ENCODE measurements around the gene TMEM178B.
A peak's percentile ranks its signal among the peaks of the same experiment; 100 is the strongest.

TMEM178B gene

DNA sequence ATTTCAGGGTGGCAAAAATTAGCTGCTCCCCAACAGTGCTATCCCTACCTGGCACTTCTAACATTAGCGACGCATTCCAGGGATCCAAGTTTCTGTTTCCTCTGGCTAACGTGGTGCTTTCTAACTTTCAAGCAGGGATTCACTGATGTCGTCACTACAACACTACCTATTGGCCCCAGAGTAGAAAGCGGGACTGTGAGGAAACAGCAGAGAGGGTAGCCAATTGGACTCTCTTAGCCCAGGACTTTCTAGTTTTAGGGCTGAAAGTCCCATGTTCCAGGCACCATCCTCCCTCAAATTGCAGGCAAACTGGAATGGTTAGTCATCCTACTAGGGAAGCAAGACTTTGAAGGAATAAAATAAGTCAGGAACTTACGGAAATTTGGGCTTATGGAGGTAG lies 388.1 kb downstream of the TMEM178B start:
- TF ChIP-seq, protein P1, sequence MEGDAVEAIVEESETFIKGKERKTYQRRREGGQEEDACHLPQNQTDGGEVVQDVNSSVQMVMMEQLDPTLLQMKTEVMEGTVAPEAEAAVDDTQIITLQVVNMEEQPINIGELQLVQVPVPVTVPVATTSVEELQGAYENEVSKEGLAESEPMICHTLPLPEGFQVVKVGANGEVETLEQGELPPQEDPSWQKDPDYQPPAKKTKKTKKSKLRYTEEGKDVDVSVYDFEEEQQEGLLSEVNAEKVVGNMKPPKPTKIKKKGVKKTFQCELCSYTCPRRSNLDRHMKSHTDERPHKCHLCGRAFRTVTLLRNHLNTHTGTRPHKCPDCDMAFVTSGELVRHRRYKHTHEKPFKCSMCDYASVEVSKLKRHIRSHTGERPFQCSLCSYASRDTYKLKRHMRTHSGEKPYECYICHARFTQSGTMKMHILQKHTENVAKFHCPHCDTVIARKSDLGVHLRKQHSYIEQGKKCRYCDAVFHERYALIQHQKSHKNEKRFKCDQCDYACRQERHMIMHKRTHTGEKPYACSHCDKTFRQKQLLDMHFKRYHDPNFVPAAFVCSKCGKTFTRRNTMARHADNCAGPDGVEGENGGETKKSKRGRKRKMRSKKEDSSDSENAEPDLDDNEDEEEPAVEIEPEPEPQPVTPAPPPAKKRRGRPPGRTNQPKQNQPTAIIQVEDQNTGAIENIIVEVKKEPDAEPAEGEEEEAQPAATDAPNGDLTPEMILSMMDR (IDR thresholded peaks at IDR 0.05; ENCODE audit: low read depth, low read length, missing control alignments): no peak
- H3K4me3 ChIP-seq (ENCODE audit: low read depth, low read length): no peak overlapping the region
- DNase-seq (ENCODE audit: low read depth): no peak
- in situ Hi-C loops (cut with HindIII; ENCODE audit: low sequenced_read_pairs): no loop called here

DNA sequence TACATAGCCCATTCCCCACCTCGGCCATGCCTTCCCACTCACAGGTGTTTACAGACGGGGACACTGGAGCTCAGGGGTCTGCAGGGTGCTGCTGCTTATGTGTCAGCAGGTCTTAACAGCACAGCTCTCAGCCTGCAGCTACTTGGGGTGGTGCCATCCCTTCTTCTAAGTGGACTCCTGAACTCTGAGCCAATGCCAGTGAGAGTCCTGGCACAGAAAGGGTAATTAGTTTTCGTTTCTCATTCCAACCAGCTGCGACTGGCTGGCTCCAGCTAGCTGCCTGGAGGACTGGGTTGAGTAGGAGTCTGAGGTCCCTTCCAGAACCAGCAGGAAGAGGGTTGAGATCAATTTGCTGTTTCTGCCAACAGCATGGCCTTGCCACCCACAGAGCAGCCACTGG lies 389.1 kb downstream of the TMEM178B start:
- TF ChIP-seq, protein P1 (IDR thresholded peaks at IDR 0.05; ENCODE audit: low read depth, low read length, missing control alignments): no peak
- DNase-seq (ENCODE audit: low read depth): no peak
- no peak overlapping the region for H3K4me3 ChIP-seq (ENCODE audit: low read depth, low read length)
- in situ Hi-C loops (cut with HindIII; ENCODE audit: low sequenced_read_pairs): no loop called here

DNA sequence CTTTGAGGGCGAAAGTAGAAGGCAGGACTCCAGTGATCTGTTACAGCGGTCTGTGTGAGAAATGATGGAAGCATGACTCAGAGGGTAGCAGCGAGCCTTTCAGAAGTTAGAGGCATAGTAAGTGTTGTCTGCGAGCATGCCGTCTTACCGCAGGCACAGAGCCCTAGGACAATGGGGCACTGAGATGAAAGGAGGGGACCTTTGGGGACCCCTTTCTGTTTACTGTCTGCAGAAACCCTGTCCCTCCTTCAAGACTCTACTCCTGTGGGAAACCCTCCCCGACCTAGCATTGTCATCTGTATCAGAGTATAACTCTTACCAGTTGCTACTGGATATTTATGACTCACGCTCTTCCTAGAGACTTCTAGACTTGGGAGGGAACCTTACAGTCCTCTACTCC lies 390.1 kb downstream of the TMEM178B start:
- TF ChIP-seq, protein P1 (IDR thresholded peaks at IDR 0.05; ENCODE audit: low read depth, low read length, missing control alignments): no peak
- peak; percentile 28 for DNase-seq (ENCODE audit: low read depth)
- no peak overlapping the region for H3K4me3 ChIP-seq (ENCODE audit: low read depth, low read length)
- in situ Hi-C loops (cut with HindIII; ENCODE audit: low sequenced_read_pairs): no loop called here

DNA sequence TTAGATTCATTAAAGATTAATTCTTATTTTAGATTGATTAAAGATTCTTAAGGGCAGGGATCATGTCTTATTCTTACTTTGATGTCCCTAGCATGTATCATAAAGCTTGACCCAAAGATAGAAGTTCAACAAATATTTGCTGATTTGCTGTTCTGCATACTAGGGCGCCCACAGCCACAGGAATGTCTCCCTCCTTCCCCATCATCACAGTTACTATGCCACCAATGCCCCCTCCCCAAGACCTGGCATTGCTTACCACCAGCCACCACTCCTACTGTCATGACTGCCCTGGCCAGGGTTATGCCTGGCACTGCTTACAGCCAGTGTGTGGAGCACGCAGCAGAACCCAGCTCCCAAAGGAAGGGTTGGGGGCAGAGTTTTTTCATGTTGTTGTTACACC lies 390.7 kb downstream of the TMEM178B start:
- TF ChIP-seq, protein P1 (IDR thresholded peaks at IDR 0.05; ENCODE audit: low read depth, low read length, missing control alignments): no peak
- in situ Hi-C loops (cut with HindIII; ENCODE audit: low sequenced_read_pairs): no loop called here
- no peak for DNase-seq (ENCODE audit: low read depth)
- no peak overlapping the region for H3K4me3 ChIP-seq (ENCODE audit: low read depth, low read length)

DNA sequence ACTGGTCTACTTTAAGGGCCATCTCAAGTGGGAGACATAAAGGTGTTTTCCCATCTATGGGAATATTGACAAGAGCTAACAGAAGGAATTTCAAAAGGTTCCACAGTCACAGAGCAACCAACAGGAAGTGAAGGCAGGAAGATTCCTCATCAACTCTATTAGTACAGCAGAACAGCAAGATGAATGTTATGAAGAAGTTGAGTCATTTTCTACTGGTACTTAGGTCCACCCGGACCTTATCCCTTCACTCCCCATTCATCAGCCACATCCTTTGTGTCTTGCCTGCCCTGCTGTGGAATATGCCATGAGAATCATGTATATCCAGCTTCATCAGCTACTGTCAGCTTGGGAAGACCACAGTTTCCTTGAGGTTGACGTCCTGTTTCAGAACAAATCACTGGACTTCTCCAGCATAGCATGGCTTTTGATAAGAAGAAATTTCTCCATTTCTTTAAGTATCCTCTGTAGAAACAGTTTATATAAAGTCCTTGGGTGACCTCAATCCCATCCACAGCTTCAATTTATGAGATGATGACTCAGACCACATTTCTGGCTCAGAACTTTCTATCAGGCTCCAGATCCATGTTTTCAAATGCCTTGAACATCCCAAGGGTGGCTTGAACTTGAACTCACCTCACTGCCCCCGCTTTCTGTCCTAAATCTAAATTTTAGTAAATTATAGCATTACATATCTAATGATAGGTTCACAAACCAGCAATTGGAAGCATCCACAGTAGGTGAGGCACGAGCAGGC lies 392.5 kb downstream of the TMEM178B start:
- no peak overlapping the region for H3K4me3 ChIP-seq (ENCODE audit: low read depth, low read length)
- in situ Hi-C loops (cut with HindIII; ENCODE audit: low sequenced_read_pairs): loop anchor here (5.0 kb wide), 1 partner anchor 94 kb away; no protein-coding TSS in a partner anchor
- DNase-seq (ENCODE audit: low read depth): no peak
- TF ChIP-seq, protein P1 (IDR thresholded peaks at IDR 0.05; ENCODE audit: low read depth, low read length, missing control alignments): no peak

DNA sequence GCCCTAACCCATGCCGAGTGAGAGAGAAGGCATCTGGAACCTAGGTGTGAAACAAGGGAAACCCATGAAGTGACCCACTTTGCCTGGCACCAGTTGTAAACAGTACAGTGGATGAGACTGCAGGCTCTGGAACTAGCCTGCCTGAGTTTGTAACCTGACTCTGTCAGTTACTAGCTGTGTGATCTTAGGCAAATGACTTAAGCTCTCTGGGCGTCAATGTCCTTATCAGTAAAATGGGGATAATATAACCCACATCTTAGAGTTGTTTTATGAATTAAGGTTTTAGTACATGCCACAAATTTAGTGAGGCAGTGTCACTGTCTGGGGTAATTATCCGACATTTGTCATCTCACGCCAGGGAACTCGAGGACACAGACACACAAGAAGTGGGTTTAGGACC lies 394.5 kb downstream of the TMEM178B start:
- TF ChIP-seq, protein P1 (IDR thresholded peaks at IDR 0.05; ENCODE audit: low read depth, low read length, missing control alignments): no peak
- no peak overlapping the region for H3K4me3 ChIP-seq (ENCODE audit: low read depth, low read length)
- in situ Hi-C loops (cut with HindIII; ENCODE audit: low sequenced_read_pairs): loop anchor here (5.0 kb wide), 1 partner anchor 96 kb away; no protein-coding TSS in a partner anchor
- DNase-seq (ENCODE audit: low read depth): no peak
